ENCODE results near the gene PHIP. TPM values are rescaled to one million over a fixed set of nuclear protein-coding genes. Genes with fewer than 3 reads are reported as not detected.

The PHIP gene
- total and polyA plus RNA-seq, 9 of the 15 experiments (the other 6 are each of a cell fraction or from before 2014, with no cell fraction given): 8.1 to 36.3 (median 16.5) TPM

DNA sequence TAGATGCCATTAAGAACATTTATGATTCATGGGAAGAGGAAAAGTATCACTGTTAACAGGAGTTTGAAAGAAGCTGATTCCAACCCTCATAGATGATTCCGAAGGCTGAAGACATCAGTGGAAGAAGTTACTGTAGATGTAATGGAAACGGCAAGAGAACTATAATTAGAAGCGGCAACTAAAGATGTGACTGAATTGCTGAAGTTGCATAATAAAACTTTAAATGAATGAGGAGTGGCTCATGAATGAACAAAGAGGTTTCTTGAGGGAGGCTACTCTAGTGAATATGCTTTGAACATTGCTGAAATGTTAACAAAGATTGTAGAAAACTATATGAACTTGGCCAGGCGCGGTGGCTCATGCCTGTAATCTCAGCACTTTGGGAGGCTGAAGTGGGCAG, 84.1 kb downstream of the PHIP start:
- Histone ChIP-seq H3K27ac (ENCODE audit: extremely low read depth, low read depth, low read length) (no peak overlapping the region), H3K79me2 (ENCODE audit: control insufficient read depth, insufficient read depth, low read length) (no peaks in the 10 kb centered on the region), H3K9ac (ENCODE audit: insufficient read depth in 1 of 2, low read depth in 2 of 2, low read length in 2 of 2) (no peak overlapping the region), H3K4me3 (no peak overlapping the region), H3K4me1 (replicated peaks in 1 of 2; ENCODE audit: control insufficient read depth in 2 of 2, insufficient read depth in 2 of 2, low read length in 2 of 2) (no peaks in the 10 kb centered on the region), H3K27me3 (ENCODE audit: control insufficient read depth in 2 of 2, insufficient read depth in 2 of 2, low read length in 2 of 2) (no peaks in the 10 kb centered on the region), H3K9me3 (replicated peaks; ENCODE audit: control insufficient read depth, insufficient read depth, low read depth, low read length) (no peaks in the 10 kb centered on the region), H3K9me1 (ENCODE audit: control insufficient read depth, insufficient read depth, low read length) (no peaks in the 10 kb centered on the region), H3K36me3 (ENCODE audit: control insufficient read depth, insufficient read depth, low read length) (peaks cover 91% of the 10 kb centered on the region), H2AFZ (ENCODE audit: low read depth, low read length) (no peak overlapping the region), H4K20me1 (replicated peaks; ENCODE audit: control insufficient read depth, insufficient read depth, low read length) (no peaks in the 10 kb centered on the region), H3K4me2 (ENCODE audit: insufficient read depth, low read length) (no peak overlapping the region)
- in situ Hi-C loops (cut with MboI) (no loop called here), intact Hi-C loops (cut with micrococcal nuclease) (no loop called here)
- ChIA-PET POLR2A (no interaction called here), CTCF (ENCODE audit: low intra/inter-chr PET ratio) (no interaction called here)
- BruUV-seq (replicated peaks): no TSS peak
- DNase-seq (ENCODE audit: extremely low read depth in 1 of 4, low spot score in 3 of 4) (no peak), ATAC-seq (no peak), FAIRE-seq (no peak)
- WGBS (ENCODE audit: insufficient coverage, low coverage, missing lambda C conversion rate): 94% methylated on average over 5 of the region's 5 CpGs
- TF ChIP-seq TAF7 (tag; IDR thresholded peaks at IDR 0.05): no peak
- TF ChIP-seq TCF7 (IDR thresholded peaks at IDR 0.05; ENCODE audit: borderline replicate concordance): no peak
- TF ChIP-seq ZKSCAN3 (CRISPR knock-in tag; IDR thresholded peaks at IDR 0.05): no peak
- TF ChIP-seq TSHZ1 (CRISPR knock-in tag; IDR thresholded peaks at IDR 0.05): no peak
- peak; percentile 37; the same call in 1 of the 2 replicates for TF ChIP-seq C11orf30 (IDR thresholded peaks at IDR 0.05; ENCODE audit: low read depth)
- no peak for TF ChIP-seq SMC3 (conservative IDR thresholded peaks at IDR 0.05; ENCODE audit: insufficient read depth, low read depth, low read length)
- no peak for TF ChIP-seq MBD2 (IDR thresholded peaks at IDR 0.05; ENCODE audit: borderline replicate concordance, low read depth)
- TF ChIP-seq ZBTB12 (CRISPR knock-in tag; IDR thresholded peaks at IDR 0.05): no peak
- TF ChIP-seq ZFP30 (CRISPR knock-in tag; IDR thresholded peaks at IDR 0.05; ENCODE audit: borderline replicate concordance): no peak
- no peak for TF ChIP-seq PRDM10 (IDR thresholded peaks at IDR 0.05; ENCODE audit: partially characterized antibody)
- peak; percentile 27 for TF ChIP-seq MAFF (IDR thresholded peaks at IDR 0.05; ENCODE audit: low read length)
- TF ChIP-seq WHSC1 (IDR thresholded peaks at IDR 0.05; ENCODE audit: low read length): no peak
- TF ChIP-seq LEF1 (IDR thresholded peaks at IDR 0.05): no peak
- TF ChIP-seq GATAD2A (IDR thresholded peaks at IDR 0.05): no peak
- TF ChIP-seq NCOR1 (IDR thresholded peaks at IDR 0.05): no peak
- TF ChIP-seq U2AF2 (optimal IDR thresholded peaks at IDR 0.05; ENCODE audit: low read depth, low read length): no peak
- no peak for TF ChIP-seq NRF1 (conservative IDR thresholded peaks at IDR 0.05 in 1 of 2, IDR thresholded peaks at IDR 0.05 in 1 of 2)

All from K562 (cell line).